GM12878 (cell line): ENCODE measurements around the gene TMPRSS7. TPM values are rescaled to one million over a fixed set of nuclear protein-coding genes. Genes with fewer than 3 reads are reported as not detected.
A peak's percentile ranks its signal among the peaks of the same experiment; 100 is the strongest.

ENCODE experiments used
- ATAC-seq: fragments of 200-7000 bp; cut with Tn5 transposase; 3 replicates; pipeline ENCODE4 v1.9.1; 2020; ENCODE audit warnings: mild to moderate bottlenecking, moderate library complexity
- BruUV-seq: library from RNA; stranded (reverse); fragments of 400-500 nt; replicated peaks from 2 replicates; lab custom pipeline; 2021; lab: Mats Ljungman, UMichigan
- CTCF ChIA-PET: fragments of 300-600 bp; sonication (Branson Sonifier 250); formaldehyde crosslinking; extraction: SDS; loops from one replicate; lab custom pipeline; 2021; ENCODE audit warnings: inconsistent platforms; lab: Yijun Ruan, JAX
- POLR2A ChIA-PET: fragments of 350-600 bp; formaldehyde crosslinking; extraction: SDS; loops from one replicate; lab custom pipeline; 2021; ENCODE audit warnings: inconsistent platforms; lab: Charles Lee
- RAD21 ChIA-PET: fragments of 300-600 bp; sonication (Branson Sonifier 250); formaldehyde crosslinking; loops from one replicate; lab custom pipeline; 2023; ENCODE audit warnings: antibody characterized with exemption; ENCODE audit not compliant: unreplicated experiment; lab: Charles Lee
- SMC1A ChIA-PET: fragments of 300-600 bp; sonication (Branson Sonifier 250); formaldehyde crosslinking; loops from one replicate; lab custom pipeline; 2023; ENCODE audit not compliant: unreplicated experiment, uncharacterized antibody; lab: Charles Lee
- DNase-seq: peaks from one replicate; pipeline ENCODE4 v3.0.0-alpha.2; 2011; ENCODE audit warnings: low read depth, low spot score
- FAIRE-seq: peaks from 3 replicates; lab custom pipeline; 2011; peaks lifted over from hg19 to GRCh38; lab: Jason Lieb, UNC
- H2AFZ ChIP-seq: 2 replicates; pipeline ENCODE4 v1.6.0; 2011; ENCODE audit warnings: low read depth, low read length, control low read depth; ENCODE audit not compliant: control insufficient read depth
- H3K27ac ChIP-seq: 2 replicates; pipeline ENCODE4 v1.5.1; 2011; ENCODE audit warnings: control low read depth; ENCODE audit not compliant: control insufficient read depth, insufficient read depth
- H3K27me3 ChIP-seq, 2 experiments: replicated peaks in 1 of 2; 2 replicates each; pipeline versions ENCODE4 v1.6.0 to v1.6.1; 2011; ENCODE audit warnings: low read length in 1 of 2; ENCODE audit not compliant: control insufficient read depth in 2 of 2, insufficient read depth in 2 of 2
- H3K36me3 ChIP-seq, 2 experiments: 2 replicates each; pipeline ENCODE4 v1.5.1; 2011; ENCODE audit warnings: low read length in 1 of 2; ENCODE audit not compliant: control insufficient read depth in 2 of 2, insufficient read depth in 2 of 2
- H3K4me1 ChIP-seq: 2 replicates; pipeline ENCODE4 v1.6.1; 2011; ENCODE audit warnings: mild to moderate bottlenecking, low read length, moderate library complexity, mixed read lengths; ENCODE audit not compliant: control insufficient read depth, insufficient read depth
- H3K4me2 ChIP-seq: 2 replicates; pipeline ENCODE4 v1.6.0; 2011; ENCODE audit warnings: control low read depth; ENCODE audit not compliant: control insufficient read depth, insufficient read depth
- H3K4me3 ChIP-seq: fragments of 200-600 bp; sonication (generic); 2 replicates; pipeline ENCODE4 v1.5.1; 2016
- H3K79me2 ChIP-seq: 2 replicates; pipeline ENCODE4 v1.6.0; 2011; ENCODE audit warnings: low read length; ENCODE audit not compliant: control insufficient read depth, insufficient read depth
- H3K9ac ChIP-seq: 2 replicates; pipeline ENCODE4 v1.8.0; 2011; ENCODE audit warnings: low read length, control low read depth, mixed read lengths; ENCODE audit not compliant: control insufficient read depth, insufficient read depth
- H3K9me3 ChIP-seq: replicated peaks from 3 replicates; pipeline ENCODE4 v1.5.1; 2011; ENCODE audit warnings: mild to moderate bottlenecking, low read length; ENCODE audit not compliant: control insufficient read depth, insufficient read depth
- H4K20me1 ChIP-seq: 2 replicates; pipeline ENCODE4 v1.6.0; 2011; ENCODE audit not compliant: control insufficient read depth, insufficient read depth
- ASH2L ChIP-seq: fragments of 300-600, 200-600 bp; sonication (generic); IDR thresholded peaks from 2 replicates; pipeline ENCODE4 v1.6.1; 2017; ENCODE audit warnings: low read depth, mild to moderate bottlenecking, borderline replicate concordance
- ATF3 ChIP-seq: IDR thresholded peaks from 2 replicates; pipeline ENCODE4 v1.6.1; 2011; ENCODE audit warnings: low read depth, mild to moderate bottlenecking, low read length, moderate library complexity, borderline replicate concordance; ENCODE audit errors: extremely low read depth
- ATF7 ChIP-seq: fragments of 450-650 bp; IDR thresholded peaks from 2 replicates; pipeline ENCODE4 v1.6.1; 2016; ENCODE audit warnings: low read depth, mild to moderate bottlenecking
- BHLHE40 ChIP-seq, 2 experiments: fragments of 450-650 bp in 1 of 2; IDR thresholded peaks; 2 replicates each; pipeline ENCODE4 v1.6.1; 2011 to 2017; ENCODE audit warnings: low read depth in 2 of 2, borderline replicate concordance in 1 of 2, improper control_type of control experiment in 1 of 2, low read length in 1 of 2, mild to moderate bottlenecking in 1 of 2
- CREM ChIP-seq: IDR thresholded peaks from 2 replicates; pipeline ENCODE4 v1.6.1; 2014; ENCODE audit warnings: antibody characterized with exemption, low read depth
- EP300 ChIP-seq, 2 experiments: fragments of 150-350 bp in 1 of 2; IDR thresholded peaks; 2 replicates each; pipeline ENCODE4 v1.6.1; 2011 to 2012; ENCODE audit warnings: low read depth in 2 of 2, low read length in 2 of 2, borderline replicate concordance in 1 of 2, improper control_type of control experiment in 1 of 2, inconsistent platforms in 1 of 2; ENCODE audit not compliant: control insufficient read depth in 1 of 2
- IKZF2 ChIP-seq, 2 experiments: fragments of 450-650 bp; IDR thresholded peaks; 2 replicates each; pipeline ENCODE4 v1.6.1; 2017; ENCODE audit warnings: mild to moderate bottlenecking in 2 of 2, moderate library complexity in 2 of 2
- MYC ChIP-seq: IDR thresholded peaks from 2 replicates; pipeline ENCODE4 v1.6.1; 2011; ENCODE audit warnings: mild to moderate bottlenecking, low read length, moderate library complexity, inconsistent platforms; ENCODE audit not compliant: insufficient read depth, insufficient replicate concordance, insufficient read length, severe bottlenecking
- RELA ChIP-seq: fragments of 450-650 bp; IDR thresholded peaks from 2 replicates; pipeline ENCODE4 v1.8.0; 2014; ENCODE audit warnings: borderline replicate concordance; ENCODE audit not compliant: partially characterized antibody
- RUNX3 ChIP-seq: IDR thresholded peaks from 2 replicates; pipeline ENCODE4 v1.6.1; 2012; ENCODE audit warnings: low read length, inconsistent platforms
- SRF ChIP-seq, 2 experiments: IDR thresholded peaks; 2 replicates each; pipeline ENCODE4 v1.6.1; 2011; ENCODE audit warnings: low read depth in 2 of 2, low read length in 2 of 2, mild to moderate bottlenecking in 1 of 2, moderate library complexity in 1 of 2
- TAF1 ChIP-seq: IDR thresholded peaks from 2 replicates; pipeline ENCODE4 v1.6.1; 2011; ENCODE audit warnings: mild to moderate bottlenecking, low read depth, low read length, borderline replicate concordance
- WGBS: methylation state at CpG from one replicate; pipeline ENCODE4 v1.1.6; 2016; ENCODE audit warnings: low lambda C conversion rate; ENCODE audit not compliant: insufficient replicate concordance, insufficient coverage; ENCODE audit errors: missing lambda C conversion rate; 5-methylcytosine and 5-hydroxymethylcytosine counted together
- in situ Hi-C: fragments of 300-500 bp; cut with MboI; formaldehyde crosslinking; loops from 9 replicates; pipeline ENCODE4 v1.14.3; 2018; ENCODE audit warnings: mixed read lengths
- intact Hi-C: fragments of 100-400 bp; cut with micrococcal nuclease; formaldehyde crosslinking; loops from one replicate; pipeline ENCODE4 v1.14.2; 2022; ENCODE audit not compliant: unreplicated experiment
- polyA plus RNA-seq, 11 experiments: library from polyadenylated mRNA; depleted of rRNA in 4 of 11; unstranded in 6 of 11; stranded (reverse) in 5 of 11; fragments of >200 nt; fragmentation: Nextera tagmentation in 4 of 11; fragmentation: Illumina TruSeq in 1 of 11; extraction: Ambion mirVana in 4 of 11; extraction: Trizol in 1 of 11; gene quantifications; 1 replicate in 1 of 11; 2 replicates in 10 of 11; pipeline versions ENCODE4 v1.2.1 to v1.2.3, GENCODE V29; 2011 to 2016; ENCODE audit warnings: inconsistent platforms in 2 of 11, missing spikeins in 2 of 11, low read depth in 1 of 11
- total RNA-seq, 4 experiments: library from RNA; depleted of rRNA in 3 of 4; stranded (reverse); fragments of >200 nt in 3 of 4; fragmentation: Illumina TruSeq in 1 of 4; extraction: Trizol in 1 of 4; gene quantifications; 2 replicates each; pipeline versions ENCODE4 v1.2.1 to v1.2.3, GENCODE V29; 2013 to 2021
- TF ChIP-seq, protein P1 (sequence below): IDR thresholded peaks from 2 replicates; pipeline ENCODE4 v1.6.1; 2012; ENCODE audit warnings: low read length, inconsistent platforms

TMPRSS7 gene
- total and polyA plus RNA-seq, 10 of the 15 experiments (the other 5 are each of a cell fraction or from before 2014, with no cell fraction given) = 0.03 TPM; not detected in 9

GRCh38 chr3:112096176-112096575 is 61.6 kb downstream of the TMPRSS7 start:
- Histone ChIP-seq H3K9me3 (no peaks in the 10 kb centered on the region), H3K27me3 (no peaks in the 10 kb centered on the region), H3K4me3 (no peak overlapping the region), H3K36me3 (no peaks in the 10 kb centered on the region), H3K27ac (no peak overlapping the region), H2AFZ (no peak overlapping the region), H3K9ac (no peak overlapping the region), H4K20me1 (no peaks in the 10 kb centered on the region), H3K79me2 (no peaks in the 10 kb centered on the region), H3K4me1 (peaks cover 8% of the 10 kb centered on the region), H3K4me2 (no peak overlapping the region)
- POLR2A ChIA-PET = no interaction called here
- DNase-seq (no peak), ATAC-seq (no peak), FAIRE-seq (no peak)
- no peak for TF ChIP-seq TAF1
- no peak for TF ChIP-seq IKZF2 (IDR thresholded peaks at IDR 0.05)
- TF ChIP-seq EP300 (IDR thresholded peaks at IDR 0.05; ENCODE audit: borderline replicate concordance in 1 of 2, control insufficient read depth in 1 of 2, low read depth in 2 of 2, low read length in 2 of 2) = no peak
- CTCF ChIA-PET = interaction anchor here (0.6 kb wide), 1 partner anchor 412 kb away, joined by 3 read pairs; no protein-coding TSS in a partner anchor
- intact Hi-C loops (no loop called here), in situ Hi-C loops (no loop called here)
- RAD21 ChIA-PET = interaction anchor here (1.4 kb wide), 1 partner anchor 15 kb away, joined by 4 read pairs; no protein-coding TSS in a partner anchor
- SMC1A ChIA-PET = interaction anchor here (1.8 kb wide), 1 partner anchor 11 kb away, joined by 4 read pairs; no protein-coding TSS in a partner anchor
- 73% methylated on average over 2 of the region's 2 CpGs for WGBS
- no TSS peak for BruUV-seq

DNA sequence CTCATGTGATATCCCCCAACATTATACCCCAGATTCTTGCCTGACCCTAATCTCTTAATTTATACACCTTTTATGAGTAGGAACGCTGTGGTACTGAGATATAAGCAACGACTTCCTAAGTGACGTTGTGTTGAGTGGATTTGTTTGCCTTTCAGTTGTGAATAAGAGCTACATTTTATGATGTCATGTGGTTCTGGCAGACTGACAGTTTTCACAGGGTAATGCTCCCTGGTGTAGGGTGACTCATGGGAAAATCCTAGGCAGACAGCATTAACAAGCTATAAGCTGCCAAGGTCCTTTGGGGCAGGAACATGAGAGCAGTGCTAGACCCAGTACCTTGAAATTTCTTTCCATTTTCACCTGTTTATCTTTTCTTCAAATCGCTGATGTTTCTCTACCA is 62.8 kb downstream of the TMPRSS7 start:
- 14% methylated on average over 4 of the region's 4 CpGs for WGBS
- DNase-seq (no peak), FAIRE-seq (no peak), ATAC-seq (peak; percentile 85)
- ChIA-PET SMC1A (interaction anchor here (0.7 to 2.1 kb wide), 4 partner anchors 10 to 73 kb away, joined by 3 to 8 read pairs (median 4); no protein-coding TSS in a partner anchor), RAD21 (no interaction called here), POLR2A (interaction anchor here (1.4 kb wide), 1 partner anchor 35 kb away, joined by 4 read pairs; no protein-coding TSS in a partner anchor), CTCF (interaction anchor here (0.6 to 1.0 kb wide), 4 partner anchors 14 to 303 kb away, joined by 3 to 5 read pairs (median 4); no protein-coding TSS in a partner anchor)
- Histone ChIP-seq H3K4me2 (no peak overlapping the region), H3K27ac (no peak overlapping the region), H3K79me2 (no peaks in the 10 kb centered on the region), H2AFZ (no peak overlapping the region), H3K9ac (no peak overlapping the region), H3K36me3 (no peaks in the 10 kb centered on the region), H3K4me1 (peaks cover 2% of the 10 kb centered on the region), H3K4me3 (no peak overlapping the region), H4K20me1 (no peaks in the 10 kb centered on the region), H3K27me3 (no peaks in the 10 kb centered on the region), H3K9me3 (no peaks in the 10 kb centered on the region)
- in situ Hi-C loops (no loop called here), intact Hi-C loops (no loop called here)
- no TSS peak for BruUV-seq
- TF ChIP-seq, protein P1, sequence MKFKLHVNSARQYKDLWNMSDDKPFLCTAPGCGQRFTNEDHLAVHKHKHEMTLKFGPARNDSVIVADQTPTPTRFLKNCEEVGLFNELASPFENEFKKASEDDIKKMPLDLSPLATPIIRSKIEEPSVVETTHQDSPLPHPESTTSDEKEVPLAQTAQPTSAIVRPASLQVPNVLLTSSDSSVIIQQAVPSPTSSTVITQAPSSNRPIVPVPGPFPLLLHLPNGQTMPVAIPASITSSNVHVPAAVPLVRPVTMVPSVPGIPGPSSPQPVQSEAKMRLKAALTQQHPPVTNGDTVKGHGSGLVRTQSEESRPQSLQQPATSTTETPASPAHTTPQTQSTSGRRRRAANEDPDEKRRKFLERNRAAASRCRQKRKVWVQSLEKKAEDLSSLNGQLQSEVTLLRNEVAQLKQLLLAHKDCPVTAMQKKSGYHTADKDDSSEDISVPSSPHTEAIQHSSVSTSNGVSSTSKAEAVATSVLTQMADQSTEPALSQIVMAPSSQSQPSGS = 0 out of 2 replicates have a peak, but pooled peaks have one; percentile 14
- TF ChIP-seq BHLHE40 (IDR thresholded peaks at IDR 0.05; ENCODE audit: borderline replicate concordance in 1 of 2, low read depth in 2 of 2, low read length in 1 of 2) (no peak), ATF7 (peak; percentile 70; the same call in 1 of the 2 replicates), ASH2L (no peak), RELA (no peak), RUNX3 (peak; percentile 35; the same call in 1 of the 2 replicates), MYC (no peak), CREM (peak; percentile 62; the same call in 1 of the 2 replicates), SRF (IDR thresholded peaks at IDR 0.05; ENCODE audit: low read depth in 2 of 2, low read length in 2 of 2) (no peak), ATF3 (no peak)
